ENCODE results near the gene HEATR1. TPM values are rescaled to one million over a fixed set of nuclear protein-coding genes. Genes with fewer than 3 reads are reported as not detected.

The HEATR1 gene
- total and polyA plus RNA-seq, 4 donors, result 4.2 to 37.5 (median 19.6) TPM

DNA sequence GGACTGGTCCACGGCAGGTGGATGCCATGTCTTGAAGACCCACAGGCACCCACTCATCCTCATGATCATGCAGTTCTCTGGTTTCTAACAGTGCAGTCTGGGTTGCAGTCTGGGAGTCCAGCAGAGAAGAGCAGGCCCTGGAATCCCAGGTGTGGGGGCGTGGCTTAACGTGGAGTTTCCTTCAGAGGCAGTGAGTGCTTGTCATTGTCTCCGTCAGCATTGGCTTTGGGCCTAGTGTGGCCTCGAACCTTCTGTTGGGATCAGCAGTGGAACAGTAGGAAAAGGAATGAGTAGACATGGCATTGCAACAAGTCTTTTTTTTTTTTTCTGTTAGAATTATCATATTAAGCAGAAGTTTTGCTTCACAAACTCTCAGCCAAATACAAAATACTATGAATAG, 67.8 kb downstream of the HEATR1 start:
- Histone ChIP-seq H3K27me3 (ENCODE audit: control insufficient read depth in 3 of 3, insufficient read depth in 3 of 3, low read length in 2 of 3) (no peaks in the 10 kb centered on the region), H3K9ac (ENCODE audit: insufficient read depth in 1 of 2, low read length in 2 of 2) (no peak overlapping the region), H3K9me3 (ENCODE audit: control insufficient read depth in 4 of 4, insufficient read depth in 3 of 4, low read length in 3 of 4) (no peaks in the 10 kb centered on the region), H3K4me3 (no peak overlapping the region), H3K36me3 (ENCODE audit: control insufficient read depth in 4 of 4, insufficient read depth in 4 of 4, low read length in 4 of 4) (peaks cover 4 to 29% (median 17%) of the 10 kb centered on the region in 4 donors), H3K27ac (ENCODE audit: low read depth in 1 of 2, low read length in 1 of 2) (no peak overlapping the region), H3K4me1 (ENCODE audit: control insufficient read depth in 5 of 5, insufficient read depth in 5 of 5, low read length in 5 of 5) (peaks cover 0 to 6% (median 0%) of the 10 kb centered on the region in 5 donors)
- TF ChIP-seq, protein P1, sequence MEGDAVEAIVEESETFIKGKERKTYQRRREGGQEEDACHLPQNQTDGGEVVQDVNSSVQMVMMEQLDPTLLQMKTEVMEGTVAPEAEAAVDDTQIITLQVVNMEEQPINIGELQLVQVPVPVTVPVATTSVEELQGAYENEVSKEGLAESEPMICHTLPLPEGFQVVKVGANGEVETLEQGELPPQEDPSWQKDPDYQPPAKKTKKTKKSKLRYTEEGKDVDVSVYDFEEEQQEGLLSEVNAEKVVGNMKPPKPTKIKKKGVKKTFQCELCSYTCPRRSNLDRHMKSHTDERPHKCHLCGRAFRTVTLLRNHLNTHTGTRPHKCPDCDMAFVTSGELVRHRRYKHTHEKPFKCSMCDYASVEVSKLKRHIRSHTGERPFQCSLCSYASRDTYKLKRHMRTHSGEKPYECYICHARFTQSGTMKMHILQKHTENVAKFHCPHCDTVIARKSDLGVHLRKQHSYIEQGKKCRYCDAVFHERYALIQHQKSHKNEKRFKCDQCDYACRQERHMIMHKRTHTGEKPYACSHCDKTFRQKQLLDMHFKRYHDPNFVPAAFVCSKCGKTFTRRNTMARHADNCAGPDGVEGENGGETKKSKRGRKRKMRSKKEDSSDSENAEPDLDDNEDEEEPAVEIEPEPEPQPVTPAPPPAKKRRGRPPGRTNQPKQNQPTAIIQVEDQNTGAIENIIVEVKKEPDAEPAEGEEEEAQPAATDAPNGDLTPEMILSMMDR (IDR thresholded peaks at IDR 0.05; ENCODE audit: control extremely low read depth, extremely low read depth), result no peak
- DNase-seq (no peak), ATAC-seq (ENCODE audit: insufficient read depth, low FRiP score) (no peak)
- WGBS, 2 donors, result 74 to 83% methylated on average over 5 of the region's 5 CpGs

DNA sequence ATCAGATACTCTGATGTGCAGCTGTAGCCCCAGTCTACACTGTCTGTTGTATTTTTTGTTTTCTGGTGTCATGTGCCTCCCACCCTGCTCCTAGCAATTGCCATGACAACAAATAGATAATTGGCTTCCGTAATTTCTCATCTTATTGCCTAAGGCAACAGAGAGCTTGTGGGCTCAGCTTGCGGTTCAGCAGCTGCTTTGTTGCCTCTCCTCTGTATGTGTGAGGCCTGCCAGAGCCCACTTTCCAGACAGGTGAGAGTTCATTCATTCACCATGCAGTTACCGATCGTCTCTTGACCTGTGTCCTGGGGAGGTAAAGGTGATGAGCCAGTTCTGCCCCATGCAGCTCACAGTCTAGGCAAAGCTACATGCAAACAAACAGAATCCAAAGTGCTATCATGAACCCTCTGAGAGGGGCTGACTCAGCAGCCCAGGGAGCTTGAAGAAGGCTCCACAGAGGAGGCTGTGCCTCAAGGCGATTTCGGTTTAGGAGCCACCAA, 68.6 kb downstream of the HEATR1 start:
- TF ChIP-seq, protein P1 (IDR thresholded peaks at IDR 0.05; ENCODE audit: control extremely low read depth, extremely low read depth), result no peak
- ATAC-seq (ENCODE audit: insufficient read depth, low FRiP score) (no peak), DNase-seq (no peak)
- H3K4me3 ChIP-seq, result no peak overlapping the region
- no peak overlapping the region for H3K9ac ChIP-seq (ENCODE audit: insufficient read depth in 1 of 2, low read length in 2 of 2)
- H3K27ac ChIP-seq (ENCODE audit: low read depth in 1 of 2, low read length in 1 of 2), result no peak overlapping the region
- H3K36me3 ChIP-seq (ENCODE audit: control insufficient read depth in 4 of 4, insufficient read depth in 4 of 4, low read length in 4 of 4), result peaks cover 4 to 29% (median 14%) of the 10 kb centered on the region in 4 donors
- H3K9me3 ChIP-seq (ENCODE audit: control insufficient read depth in 4 of 4, insufficient read depth in 3 of 4, low read length in 3 of 4), result no peaks in the 10 kb centered on the region
- H3K27me3 ChIP-seq (ENCODE audit: control insufficient read depth in 3 of 3, insufficient read depth in 3 of 3, low read length in 2 of 3), result no peaks in the 10 kb centered on the region
- peaks cover 0 to 6% (median 0%) of the 10 kb centered on the region in 5 donors for H3K4me1 ChIP-seq (ENCODE audit: control insufficient read depth in 5 of 5, insufficient read depth in 5 of 5, low read length in 5 of 5)
- 93% methylated on average over 6 of the region's 6 CpGs for WGBS, 2 donors

DNA sequence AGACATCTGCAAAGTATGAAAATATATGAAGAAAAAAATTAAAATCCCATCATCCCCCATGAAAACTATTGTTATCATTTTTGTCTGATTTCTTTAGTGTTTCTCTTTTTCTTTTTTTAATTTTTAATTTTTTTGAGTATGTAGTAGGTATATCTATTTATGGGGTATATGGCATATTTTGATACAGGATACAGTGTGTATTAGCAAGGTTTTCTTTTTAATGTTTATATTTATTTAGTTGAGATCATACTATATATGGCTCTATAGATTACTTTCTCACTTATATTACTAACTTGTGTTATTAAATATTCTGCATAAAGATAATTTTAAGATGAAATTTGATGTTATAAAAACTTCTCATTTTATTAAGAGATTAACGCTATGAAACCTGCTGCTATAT, 69.1 kb downstream of the HEATR1 start:
- peaks cover 4 to 28% (median 13%) of the 10 kb centered on the region in 4 donors for H3K36me3 ChIP-seq (ENCODE audit: control insufficient read depth in 4 of 4, insufficient read depth in 4 of 4, low read length in 4 of 4)
- no peak overlapping the region for H3K9ac ChIP-seq (ENCODE audit: insufficient read depth in 1 of 2, low read length in 2 of 2)
- H3K9me3 ChIP-seq (ENCODE audit: control insufficient read depth in 4 of 4, insufficient read depth in 3 of 4, low read length in 3 of 4), result no peaks in the 10 kb centered on the region
- DNase-seq (no peak), ATAC-seq (ENCODE audit: insufficient read depth, low FRiP score) (no peak)
- no peaks in the 10 kb centered on the region for H3K27me3 ChIP-seq (ENCODE audit: control insufficient read depth in 3 of 3, insufficient read depth in 3 of 3, low read length in 2 of 3)
- TF ChIP-seq, protein P1 (IDR thresholded peaks at IDR 0.05; ENCODE audit: control extremely low read depth, extremely low read depth), result no peak
- peaks cover 0 to 6% (median 0%) of the 10 kb centered on the region in 5 donors for H3K4me1 ChIP-seq (ENCODE audit: control insufficient read depth in 5 of 5, insufficient read depth in 5 of 5, low read length in 5 of 5)
- no peak overlapping the region for H3K4me3 ChIP-seq
- no peak overlapping the region for H3K27ac ChIP-seq (ENCODE audit: low read depth in 1 of 2, low read length in 1 of 2)
- 92 to 100% methylated on average over 1 of the region's 1 CpG for WGBS, 2 donors

DNA sequence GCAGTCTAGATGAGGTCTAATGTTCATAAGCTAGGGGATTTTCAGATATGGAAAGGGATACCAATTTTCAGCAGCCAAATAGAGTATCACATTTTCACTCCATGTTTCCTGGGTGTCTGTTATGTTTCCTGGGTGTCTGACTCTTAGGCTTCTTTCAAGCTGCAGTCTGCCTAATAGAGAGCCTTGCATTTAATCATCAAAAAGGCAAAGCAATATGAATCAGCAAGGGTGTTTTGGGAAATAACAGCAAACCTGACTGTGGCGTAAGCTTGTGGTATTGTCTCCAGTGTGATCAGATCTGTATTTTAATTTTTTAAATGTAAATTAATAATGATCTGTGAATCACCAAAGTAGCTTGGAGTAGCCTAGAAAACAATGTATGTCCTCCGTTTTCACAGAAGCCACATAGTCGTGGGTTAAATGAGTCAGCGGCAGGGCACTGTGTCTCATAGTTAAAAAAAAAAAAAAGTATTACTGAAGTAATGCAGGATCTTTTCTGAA, 70.1 kb downstream of the HEATR1 start:
- WGBS, 2 donors, result 76% methylated on average over 4 of the region's 4 CpGs
- Histone ChIP-seq H3K9me3 (ENCODE audit: control insufficient read depth in 4 of 4, insufficient read depth in 3 of 4, low read length in 3 of 4) (no peaks in the 10 kb centered on the region), H3K27ac (ENCODE audit: low read depth in 1 of 2, low read length in 1 of 2) (no peak overlapping the region), H3K36me3 (ENCODE audit: control insufficient read depth in 4 of 4, insufficient read depth in 4 of 4, low read length in 4 of 4) (peaks cover 4 to 23% (median 9%) of the 10 kb centered on the region in 4 donors), H3K27me3 (ENCODE audit: control insufficient read depth in 3 of 3, insufficient read depth in 3 of 3, low read length in 2 of 3) (no peaks in the 10 kb centered on the region), H3K4me3 (no peak overlapping the region), H3K9ac (ENCODE audit: insufficient read depth in 1 of 2, low read length in 2 of 2) (no peak overlapping the region), H3K4me1 (ENCODE audit: control insufficient read depth in 5 of 5, insufficient read depth in 5 of 5, low read length in 5 of 5) (peaks cover 0 to 6% (median 0%) of the 10 kb centered on the region in 5 donors)
- ATAC-seq (ENCODE audit: insufficient read depth, low FRiP score), result no peak
- TF ChIP-seq, protein P1 (IDR thresholded peaks at IDR 0.05; ENCODE audit: control extremely low read depth, extremely low read depth), result no peak
- DNase-seq, result no peak
